ENCODE data around the gene ROR2.
"Not testable (repeated sequence)": the region's sequence is repeated elsewhere in the genome, so short reads cannot be mapped to it uniquely, and the experiment has no call there.

ROR2 gene

GRCh38 chr9:91914937-91915336, 35.1 kb downstream of the ROR2 start:
- Histone ChIP-seq H3K36me3 (ENCODE audit: control insufficient read depth, insufficient read depth, low read length) (no peaks in the 10 kb centered on the region), H3K27me3 (ENCODE audit: control insufficient read depth, insufficient read depth, low read length) (no peaks in the 10 kb centered on the region), H3K9ac (ENCODE audit: low read length) (no peak overlapping the region), H3K4me3 (ENCODE audit: low read length) (no peak overlapping the region), H3K4me1 (ENCODE audit: control insufficient read depth, insufficient read depth, low read length) (peaks cover 6% of the 10 kb centered on the region), H3K9me3 (ENCODE audit: control insufficient read depth, low read length) (no peaks in the 10 kb centered on the region)

- Histone ChIP-seq H3K36me3 (ENCODE audit: control insufficient read depth, insufficient read depth, low read length) (no peaks in the 10 kb centered on the region), H3K4me1 (ENCODE audit: control insufficient read depth, insufficient read depth, low read length) (peaks cover 6% of the 10 kb centered on the region), H3K27me3 (ENCODE audit: control insufficient read depth, insufficient read depth, low read length) (no peaks in the 10 kb centered on the region), H3K4me3 (ENCODE audit: low read length) (no peak overlapping the region), H3K9ac (ENCODE audit: low read length) (no peak overlapping the region), H3K9me3 (ENCODE audit: control insufficient read depth, low read length) (no peaks in the 10 kb centered on the region)
Measured at GRCh38 chr9:91914404-91914803, 35.6 kb downstream of the ROR2 start.

GRCh38 chr9:91913986-91914385, 36.0 kb downstream of the ROR2 start:
- H3K9ac ChIP-seq (ENCODE audit: low read length): no peak overlapping the region
- no peaks in the 10 kb centered on the region for H3K9me3 ChIP-seq (ENCODE audit: control insufficient read depth, low read length)
- peaks cover 2% of the 10 kb centered on the region for H3K4me1 ChIP-seq (ENCODE audit: control insufficient read depth, insufficient read depth, low read length)
- H3K4me3 ChIP-seq (ENCODE audit: low read length): no peak overlapping the region
- H3K27me3 ChIP-seq (ENCODE audit: control insufficient read depth, insufficient read depth, low read length): no peaks in the 10 kb centered on the region
- no peaks in the 10 kb centered on the region for H3K36me3 ChIP-seq (ENCODE audit: control insufficient read depth, insufficient read depth, low read length)

GRCh38 chr9:91913096-91913495, 36.9 kb downstream of the ROR2 start:
- no peaks in the 10 kb centered on the region for H3K4me1 ChIP-seq (ENCODE audit: control insufficient read depth, insufficient read depth, low read length)
- H3K36me3 ChIP-seq (ENCODE audit: control insufficient read depth, insufficient read depth, low read length): no peaks in the 10 kb centered on the region
- no peaks in the 10 kb centered on the region for H3K27me3 ChIP-seq (ENCODE audit: control insufficient read depth, insufficient read depth, low read length)
- H3K9ac ChIP-seq (ENCODE audit: low read length): no peak overlapping the region
- H3K9me3 ChIP-seq (ENCODE audit: control insufficient read depth, low read length): no peaks in the 10 kb centered on the region
- no peak overlapping the region for H3K4me3 ChIP-seq (ENCODE audit: low read length)

GRCh38 chr9:91911657-91912056, 38.4 kb downstream of the ROR2 start:
- Histone ChIP-seq H3K4me3 (ENCODE audit: low read length) (no peak overlapping the region), H3K9ac (ENCODE audit: low read length) (no peak overlapping the region), H3K27me3 (ENCODE audit: control insufficient read depth, insufficient read depth, low read length) (no peaks in the 10 kb centered on the region), H3K4me1 (ENCODE audit: control insufficient read depth, insufficient read depth, low read length) (peaks cover 6% of the 10 kb centered on the region), H3K36me3 (ENCODE audit: control insufficient read depth, insufficient read depth, low read length) (no peaks in the 10 kb centered on the region), H3K9me3 (ENCODE audit: control insufficient read depth, low read length) (no peaks in the 10 kb centered on the region)

- H3K4me3 ChIP-seq (ENCODE audit: low read length); H3K4me1 ChIP-seq (ENCODE audit: control insufficient read depth, insufficient read depth, low read length); H3K36me3 ChIP-seq (ENCODE audit: control insufficient read depth, insufficient read depth, low read length); H3K9ac ChIP-seq (ENCODE audit: low read length); H3K9me3 ChIP-seq (ENCODE audit: control insufficient read depth, low read length); H3K27me3 ChIP-seq (ENCODE audit: control insufficient read depth, insufficient read depth, low read length): not testable (repeated sequence)
Measured at GRCh38 chr9:91909256-91909655, 40.8 kb downstream of the ROR2 start.

GRCh38 chr9:91908746-91909145, 41.3 kb downstream of the ROR2 start:
- Histone ChIP-seq H3K9ac (ENCODE audit: low read length) (no peak overlapping the region), H3K4me1 (ENCODE audit: control insufficient read depth, insufficient read depth, low read length) (peaks cover 6% of the 10 kb centered on the region), H3K4me3 (ENCODE audit: low read length) (no peak overlapping the region), H3K9me3 (ENCODE audit: control insufficient read depth, low read length) (no peaks in the 10 kb centered on the region), H3K36me3 (ENCODE audit: control insufficient read depth, insufficient read depth, low read length) (no peaks in the 10 kb centered on the region), H3K27me3 (ENCODE audit: control insufficient read depth, insufficient read depth, low read length) (no peaks in the 10 kb centered on the region)

GRCh38 chr9:91908293-91908623, 41.8 kb downstream of the ROR2 start:
- Histone ChIP-seq H3K36me3 (ENCODE audit: control insufficient read depth, insufficient read depth, low read length) (no peaks in the 10 kb centered on the region), H3K27me3 (ENCODE audit: control insufficient read depth, insufficient read depth, low read length) (peaks cover 2% of the 10 kb centered on the region), H3K4me3 (ENCODE audit: low read length) (no peak overlapping the region), H3K4me1 (ENCODE audit: control insufficient read depth, insufficient read depth, low read length) (peaks cover 7% of the 10 kb centered on the region), H3K9me3 (ENCODE audit: control insufficient read depth, low read length) (no peaks in the 10 kb centered on the region), H3K9ac (ENCODE audit: low read length) (no peak overlapping the region)

GRCh38 chr9:91907484-91908292, 42.3 kb downstream of the ROR2 start:
- no peaks in the 10 kb centered on the region for H3K36me3 ChIP-seq (ENCODE audit: control insufficient read depth, insufficient read depth, low read length)

GRCh38 chr9:91905991-91906469, 44.0 kb downstream of the ROR2 start:
- H3K4me3 ChIP-seq (ENCODE audit: low read length): no peak overlapping the region
- no peak overlapping the region for H3K9ac ChIP-seq (ENCODE audit: low read length)
- peaks cover 18% of the 10 kb centered on the region for H3K4me1 ChIP-seq (ENCODE audit: control insufficient read depth, insufficient read depth, low read length)
- peaks cover 12% of the 10 kb centered on the region for H3K27me3 ChIP-seq (ENCODE audit: control insufficient read depth, insufficient read depth, low read length)
- no peaks in the 10 kb centered on the region for H3K36me3 ChIP-seq (ENCODE audit: control insufficient read depth, insufficient read depth, low read length)
- H3K9me3 ChIP-seq (ENCODE audit: control insufficient read depth, low read length): no peaks in the 10 kb centered on the region

More at GRCh38 chr9:91907484-91908292, 42.3 kb downstream of the ROR2 start:
- Histone ChIP-seq H3K4me1 (ENCODE audit: control insufficient read depth, insufficient read depth, low read length) (peaks cover 12% of the 10 kb centered on the region), H3K9me3 (ENCODE audit: control insufficient read depth, low read length) (no peaks in the 10 kb centered on the region), H3K4me3 (ENCODE audit: low read length) (no peak overlapping the region), H3K27me3 (ENCODE audit: control insufficient read depth, insufficient read depth, low read length) (peaks cover 5% of the 10 kb centered on the region), H3K9ac (ENCODE audit: low read length) (no peak overlapping the region)

- Histone ChIP-seq H3K27me3 (ENCODE audit: control insufficient read depth, insufficient read depth, low read length) (peaks cover 12% of the 10 kb centered on the region), H3K9ac (ENCODE audit: low read length) (no peak overlapping the region), H3K36me3 (ENCODE audit: control insufficient read depth, insufficient read depth, low read length) (no peaks in the 10 kb centered on the region), H3K9me3 (ENCODE audit: control insufficient read depth, low read length) (no peaks in the 10 kb centered on the region), H3K4me3 (ENCODE audit: low read length) (no peak overlapping the region), H3K4me1 (ENCODE audit: control insufficient read depth, insufficient read depth, low read length) (peaks cover 21% of the 10 kb centered on the region)
Measured at GRCh38 chr9:91905237-91905650, 44.8 kb downstream of the ROR2 start.

- H3K4me1 ChIP-seq (ENCODE audit: control insufficient read depth, insufficient read depth, low read length): peaks cover 27% of the 10 kb centered on the region
- no peaks in the 10 kb centered on the region for H3K9me3 ChIP-seq (ENCODE audit: control insufficient read depth, low read length)
- H3K4me3 ChIP-seq (ENCODE audit: low read length): no peak overlapping the region
- no peak overlapping the region for H3K9ac ChIP-seq (ENCODE audit: low read length)
- H3K36me3 ChIP-seq (ENCODE audit: control insufficient read depth, insufficient read depth, low read length): no peaks in the 10 kb centered on the region
- peaks cover 17% of the 10 kb centered on the region for H3K27me3 ChIP-seq (ENCODE audit: control insufficient read depth, insufficient read depth, low read length)
Measured at GRCh38 chr9:91904588-91905236, 45.3 kb downstream of the ROR2 start.
